ENCODE measurements around the gene TMEM214. TPM values are rescaled to one million over a fixed set of nuclear protein-coding genes. Genes with fewer than 3 reads are reported as not detected.
"Not testable (repeated sequence)": the region's sequence is repeated elsewhere in the genome, so short reads cannot be mapped to it uniquely, and the experiment has no call there.

TMEM214 gene
- total RNA-seq, 2 experiments from 2014 or later = 38.3 to 41.3 TPM

DNA sequence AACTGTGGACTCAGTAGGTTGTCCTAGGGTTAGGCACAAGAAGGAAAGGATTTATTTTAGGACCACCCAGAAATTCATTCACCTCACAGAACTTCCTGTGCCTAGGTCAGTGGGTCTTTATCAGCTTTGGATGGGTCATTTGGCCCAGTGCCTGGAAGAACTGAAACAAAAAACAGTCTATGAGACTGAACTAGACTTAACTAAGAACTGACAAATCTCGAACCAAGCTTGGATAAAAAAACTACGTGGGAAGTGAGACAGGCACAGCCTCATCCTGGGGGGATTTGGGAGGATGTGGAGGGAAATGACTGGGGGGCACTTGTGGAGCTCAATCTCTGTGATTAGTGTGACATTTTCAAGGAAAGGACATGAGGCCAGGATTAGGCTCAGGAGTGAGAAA is 41.0 kb downstream of the TMEM214 start:
- no peak for DNase-seq
- no peaks in the 10 kb centered on the region for H3K27me3 Mint-ChIP-seq (ENCODE audit: low read depth)
- H3K9me3 Mint-ChIP-seq = no peaks in the 10 kb centered on the region
- peak overlapping the region; percentile 59 for H3K27ac Mint-ChIP-seq
- intact Hi-C loops (cut with micrococcal nuclease) = loop anchor here (5.0 kb wide), 1 partner anchor 299 kb away; the partner anchor contains the start of genes EIF2B4 and SNX17
- no peak overlapping the region for H3K4me3 Mint-ChIP-seq
- H3K36me3 Mint-ChIP-seq (ENCODE audit: low read depth) = peaks cover 7% of the 10 kb centered on the region
- CTCF ChIA-PET = interaction anchor here (1.5 to 1.8 kb wide), 2 partner anchors 12 to 112 kb away, joined by 4 to 5 read pairs; no protein-coding TSS in a partner anchor
- peaks cover 62% of the 10 kb centered on the region for H3K4me1 Mint-ChIP-seq (ENCODE audit: low read depth)

DNA sequence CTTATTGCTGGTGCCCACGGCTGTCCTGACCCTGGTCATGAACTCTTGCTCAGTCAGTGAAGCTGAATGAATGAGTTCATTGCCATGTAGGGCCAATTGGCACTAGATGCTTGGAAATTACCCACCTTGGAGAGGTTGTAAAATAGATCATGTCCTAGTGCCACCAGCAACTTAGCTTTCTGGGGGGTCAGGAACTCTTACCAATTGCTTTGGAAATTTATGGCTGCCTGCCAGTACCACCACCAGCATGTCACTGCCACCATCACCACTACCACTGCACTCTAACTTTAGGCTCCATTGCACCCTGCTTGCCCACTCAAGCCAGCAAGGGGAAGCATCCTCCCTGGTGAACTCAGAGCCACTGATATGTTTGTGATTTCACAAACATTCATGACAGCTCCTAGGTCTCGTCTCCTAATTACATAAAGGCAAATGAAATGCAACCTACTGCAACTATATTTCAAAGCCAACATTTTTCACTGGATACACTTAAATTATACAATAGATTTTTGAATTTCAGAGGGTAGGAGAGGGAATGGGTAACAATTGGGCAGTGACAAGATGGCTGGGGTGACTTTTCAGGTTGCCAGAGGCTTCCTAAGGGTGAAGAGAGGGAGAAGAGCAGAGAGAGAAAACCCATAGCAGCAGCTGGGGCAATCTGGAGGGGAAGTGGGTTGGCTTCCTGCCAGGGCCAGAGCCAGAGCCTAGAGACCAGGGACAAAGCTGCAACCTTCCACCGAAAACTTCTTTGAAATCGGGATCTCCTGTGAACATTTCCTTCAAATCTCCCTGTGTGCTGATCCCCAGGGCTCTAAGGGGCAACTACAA is 42.2 kb downstream of the TMEM214 start:
- Mint-ChIP-seq H3K36me3 (ENCODE audit: low read depth) (peaks cover under 1% of the 10 kb centered on the region), H3K27me3 (ENCODE audit: low read depth) (no peaks in the 10 kb centered on the region), H3K4me1 (ENCODE audit: low read depth) (peaks cover 50% of the 10 kb centered on the region), H3K9me3 (no peaks in the 10 kb centered on the region), H3K4me3 (no peak overlapping the region), H3K27ac (peak overlapping the region; percentile 70)
- intact Hi-C loops (cut with micrococcal nuclease) = loop anchor here (5.0 kb wide), 1 partner anchor 297 kb away; the partner anchor contains the start of genes EIF2B4 and SNX17
- DNase-seq = peak; percentile 54
- CTCF ChIA-PET = interaction anchor here (1.8 kb wide), 1 partner anchor 10 kb away, joined by 5 read pairs; no protein-coding TSS in a partner anchor

DNA sequence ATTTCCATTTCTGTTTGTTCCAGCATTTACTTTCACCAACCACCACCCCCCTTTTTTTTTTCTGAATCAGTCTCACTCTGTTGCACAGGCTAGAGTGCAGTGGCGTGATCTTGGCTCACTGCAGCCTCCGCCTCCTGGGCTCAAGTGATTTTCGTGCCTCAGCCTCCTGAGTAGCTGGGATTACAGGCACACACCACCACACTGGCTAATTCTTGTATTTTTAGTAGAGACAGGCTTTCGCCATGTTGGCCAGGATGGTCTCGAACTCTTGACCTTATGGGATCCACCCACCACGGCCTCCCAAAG is 42.8 kb downstream of the TMEM214 start:
- H3K27me3 Mint-ChIP-seq (ENCODE audit: low read depth); intact Hi-C loops (cut with micrococcal nuclease); H3K4me3 Mint-ChIP-seq; H3K36me3 Mint-ChIP-seq (ENCODE audit: low read depth); H3K9me3 Mint-ChIP-seq; CTCF ChIA-PET: not testable (repeated sequence)
- H3K27ac Mint-ChIP-seq = peak overlapping the region; percentile 70
- H3K4me1 Mint-ChIP-seq (ENCODE audit: low read depth) = peaks cover 45% of the 10 kb centered on the region
- DNase-seq = peak; percentile 38

DNA sequence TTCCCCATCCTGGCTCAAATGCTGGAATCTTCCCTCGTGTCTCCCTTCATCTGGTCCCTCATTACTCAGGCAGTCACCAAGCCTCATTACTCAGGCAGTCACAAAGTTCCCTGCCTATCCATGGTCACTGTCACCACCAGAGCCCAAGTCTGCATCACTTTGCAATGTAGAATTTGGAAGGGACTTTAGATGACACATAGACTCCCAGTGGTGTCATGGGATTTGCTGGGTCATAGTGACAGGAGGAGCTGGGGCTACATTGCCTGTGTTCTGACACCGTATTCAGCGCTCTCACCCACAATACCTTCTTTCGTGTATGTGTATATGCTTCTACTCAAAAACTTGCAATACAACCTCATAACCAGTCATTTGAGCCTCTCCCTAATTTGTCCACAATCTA is 43.6 kb downstream of the TMEM214 start:
- Mint-ChIP-seq H3K27ac (no peak overlapping the region), H3K27me3 (ENCODE audit: low read depth) (no peaks in the 10 kb centered on the region), H3K9me3 (no peaks in the 10 kb centered on the region), H3K36me3 (ENCODE audit: low read depth) (no peaks in the 10 kb centered on the region), H3K4me3 (no peak overlapping the region), H3K4me1 (ENCODE audit: low read depth) (peaks cover 47% of the 10 kb centered on the region)
- CTCF ChIA-PET = interaction anchor here (0.5 kb wide), 1 partner anchor 116 kb away, joined by 3 read pairs; no protein-coding TSS in a partner anchor
- intact Hi-C loops (cut with micrococcal nuclease) = no loop called here
- no peak for DNase-seq

DNA sequence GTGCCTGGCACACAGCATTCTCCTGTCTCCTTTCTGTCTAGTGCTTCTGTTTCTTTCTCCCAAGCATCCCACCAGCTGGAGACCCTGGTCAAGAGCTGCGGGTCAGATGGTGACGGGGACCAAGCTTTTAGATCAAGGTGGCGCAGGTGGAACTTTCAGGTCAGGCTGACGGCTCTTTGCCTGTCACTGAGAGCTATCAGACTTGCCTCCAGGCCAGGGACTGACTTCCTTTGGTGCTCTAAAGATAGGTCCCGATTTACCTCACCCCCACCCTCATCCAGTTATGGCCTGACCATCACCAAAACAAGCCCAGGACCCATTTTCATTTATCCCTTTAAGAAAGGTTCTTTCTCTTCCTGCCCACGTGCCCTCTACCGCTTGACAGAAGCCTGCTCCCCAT is 44.5 kb downstream of the TMEM214 start:
- CTCF ChIA-PET = no interaction called here
- no peak for DNase-seq
- no peaks in the 10 kb centered on the region for H3K9me3 Mint-ChIP-seq
- H3K27ac Mint-ChIP-seq = no peak overlapping the region
- peaks cover 49% of the 10 kb centered on the region for H3K4me1 Mint-ChIP-seq (ENCODE audit: low read depth)
- H3K36me3 Mint-ChIP-seq (ENCODE audit: low read depth) = no peaks in the 10 kb centered on the region
- H3K27me3 Mint-ChIP-seq (ENCODE audit: low read depth) = no peaks in the 10 kb centered on the region
- intact Hi-C loops (cut with micrococcal nuclease) = no loop called here
- no peak overlapping the region for H3K4me3 Mint-ChIP-seq

DNA sequence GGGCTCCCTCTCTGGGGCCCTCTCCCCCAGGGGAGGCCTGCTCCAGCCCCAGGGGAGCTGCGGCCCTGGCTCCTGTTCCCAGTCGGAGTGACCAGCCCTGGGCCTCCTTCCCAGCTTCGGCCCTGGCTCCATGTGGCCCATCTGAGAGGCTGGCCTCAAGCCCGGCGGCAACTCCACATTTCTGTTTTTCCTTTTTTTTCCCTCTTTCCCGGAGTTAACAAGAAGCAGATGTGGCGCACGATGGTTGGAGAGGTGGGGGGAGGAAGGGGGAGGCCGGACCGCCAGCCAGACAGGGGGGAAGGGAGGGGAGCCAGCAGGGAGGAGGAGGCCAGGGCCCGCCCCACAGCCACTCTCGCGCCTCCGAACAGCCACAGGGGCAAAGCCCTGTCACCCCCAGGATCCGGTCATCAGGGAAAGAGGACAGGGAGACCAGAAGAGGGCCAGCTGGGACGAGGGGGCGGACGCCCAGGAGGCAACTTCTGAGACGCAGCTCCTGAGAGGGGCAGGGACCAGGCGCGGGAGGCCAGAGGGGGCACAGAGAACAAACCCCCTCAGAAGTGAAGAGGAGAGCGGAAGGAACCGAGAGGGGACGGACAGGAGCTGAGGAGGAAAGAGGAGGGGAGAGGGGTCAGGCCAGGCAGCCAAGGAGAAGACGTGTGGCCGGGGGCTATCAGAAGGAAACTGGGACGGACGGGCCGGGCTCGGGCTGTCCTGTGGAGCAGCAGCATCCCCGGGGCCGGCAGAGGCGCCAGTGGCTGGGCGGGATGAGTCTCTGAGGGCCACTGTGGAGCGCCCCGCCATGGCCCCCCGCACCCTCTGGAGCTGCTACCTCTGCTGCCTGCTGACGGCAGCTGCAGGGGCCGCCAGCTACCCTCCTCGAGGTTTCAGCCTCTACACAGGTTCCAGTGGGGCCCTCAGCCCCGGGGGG is 45.8 kb downstream of the TMEM214 start, which contains the start of gene EMILIN1:
Gene EMILIN1 (plus strand): TSS at position 349 of the 928 bp plus-strand sequence. CDS start 451 bp downstream, at position 800.
- H3K36me3 Mint-ChIP-seq (ENCODE audit: low read depth) = no peaks in the 10 kb centered on the region
- DNase-seq = no peak
- no peaks in the 10 kb centered on the region for H3K9me3 Mint-ChIP-seq
- H3K27ac Mint-ChIP-seq = peak within 1 kb of the TSS; percentile 15
- H3K4me1 Mint-ChIP-seq (ENCODE audit: low read depth) = peaks cover 39% of the 10 kb centered on the region
- intact Hi-C loops (cut with micrococcal nuclease) = no loop called here
- no peak within 1 kb of the TSS for H3K4me3 Mint-ChIP-seq
- CTCF ChIA-PET = interaction anchor here (1.2 kb wide), 1 partner anchor 55 kb away, joined by 3 read pairs; no protein-coding TSS in a partner anchor
- H3K27me3 Mint-ChIP-seq (ENCODE audit: low read depth) = no peaks in the 10 kb centered on the region

DNA sequence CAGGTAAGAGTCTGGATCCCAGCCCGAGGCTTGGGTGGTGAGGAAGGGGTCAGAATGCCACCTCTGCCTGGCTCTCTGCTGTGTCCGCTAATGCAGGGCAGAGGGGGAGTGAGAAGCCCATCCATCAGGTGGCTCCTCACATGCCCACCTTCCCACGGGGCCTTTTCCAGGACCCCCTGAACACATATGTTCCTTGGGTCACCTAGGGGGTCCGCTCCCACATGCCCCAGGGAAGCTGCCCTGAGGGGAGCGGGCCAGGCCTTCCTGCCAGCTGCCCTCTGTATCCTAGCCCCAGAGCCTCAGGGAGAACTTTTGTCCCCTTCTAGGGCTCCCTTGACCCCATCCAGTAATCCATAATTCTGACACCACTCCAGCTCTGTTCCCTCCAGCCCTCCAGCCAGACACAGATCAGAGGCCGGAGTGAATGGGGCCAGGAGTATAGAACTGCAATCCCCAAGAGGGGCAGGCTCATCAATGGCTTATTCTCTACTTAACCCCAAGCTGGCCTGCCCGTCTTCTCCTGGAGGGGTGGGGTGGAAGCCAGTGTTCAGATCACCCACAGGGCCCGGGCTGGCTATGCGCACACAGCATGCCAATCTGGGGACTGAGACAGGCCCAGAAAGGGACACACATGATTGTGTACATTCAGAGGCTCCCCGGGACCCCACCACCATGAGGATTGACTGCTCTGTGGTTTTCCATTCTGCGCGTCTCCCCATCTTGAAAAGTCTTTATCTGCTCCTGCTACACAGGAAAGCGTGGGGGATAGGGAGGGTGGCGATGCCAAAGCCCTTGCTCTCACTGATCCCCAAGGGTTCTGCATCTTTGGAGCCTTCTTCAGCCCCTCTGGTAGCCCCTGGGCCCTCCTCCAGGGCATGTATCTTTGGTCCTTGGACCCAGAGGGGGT is 46.7 kb downstream of the TMEM214 start:
- Mint-ChIP-seq H3K9me3 (no peaks in the 10 kb centered on the region), H3K4me3 (no peak overlapping the region), H3K27me3 (ENCODE audit: low read depth) (no peaks in the 10 kb centered on the region), H3K36me3 (ENCODE audit: low read depth) (no peaks in the 10 kb centered on the region), H3K4me1 (ENCODE audit: low read depth) (peaks cover 32% of the 10 kb centered on the region), H3K27ac (no peak overlapping the region)
- no peak for DNase-seq
- CTCF ChIA-PET = interaction anchor here (1.2 kb wide), 1 partner anchor 54 kb away, joined by 3 read pairs; no protein-coding TSS in a partner anchor
- intact Hi-C loops (cut with micrococcal nuclease) = no loop called here

DNA sequence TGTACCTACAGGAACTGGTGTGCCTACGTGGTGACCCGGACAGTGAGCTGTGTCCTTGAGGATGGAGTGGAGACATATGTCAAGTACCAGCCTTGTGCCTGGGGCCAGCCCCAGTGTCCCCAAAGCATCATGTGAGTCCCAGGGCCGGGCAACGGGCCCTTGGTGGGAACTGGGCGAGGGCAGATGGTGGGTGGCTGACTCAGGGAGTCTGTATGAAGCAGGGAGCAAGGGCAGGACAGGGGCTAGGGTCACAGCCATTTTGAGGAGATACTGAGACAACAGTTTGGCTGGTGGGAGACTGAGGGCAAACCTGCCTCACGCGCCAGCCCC is 47.3 kb downstream of the TMEM214 start:
- Mint-ChIP-seq H3K4me3 (no peak overlapping the region), H3K27me3 (ENCODE audit: low read depth) (no peaks in the 10 kb centered on the region), H3K4me1 (ENCODE audit: low read depth) (peaks cover 25% of the 10 kb centered on the region), H3K36me3 (ENCODE audit: low read depth) (peaks cover under 1% of the 10 kb centered on the region), H3K27ac (no peak overlapping the region), H3K9me3 (no peaks in the 10 kb centered on the region)
- DNase-seq = no peak
- CTCF ChIA-PET = no interaction called here
- intact Hi-C loops (cut with micrococcal nuclease) = no loop called here

DNA sequence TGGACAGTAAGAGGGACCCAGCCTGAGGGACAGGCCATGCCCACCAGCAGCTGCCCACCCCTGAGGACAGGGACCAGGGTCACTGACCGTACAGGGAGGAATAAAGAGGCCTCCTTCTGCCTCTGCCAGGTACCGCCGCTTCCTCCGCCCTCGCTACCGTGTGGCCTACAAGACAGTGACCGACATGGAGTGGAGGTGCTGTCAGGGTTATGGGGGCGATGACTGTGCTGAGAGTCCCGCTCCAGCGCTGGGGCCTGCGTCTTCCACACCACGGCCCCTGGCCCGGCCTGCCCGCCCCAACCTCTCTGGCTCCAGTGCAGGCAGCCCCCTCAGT is 47.8 kb downstream of the TMEM214 start:
- Mint-ChIP-seq H3K36me3 (ENCODE audit: low read depth) (peaks cover 2% of the 10 kb centered on the region), H3K27me3 (ENCODE audit: low read depth) (no peaks in the 10 kb centered on the region), H3K4me3 (peak overlapping the region; percentile 65), H3K4me1 (ENCODE audit: low read depth) (peaks cover 25% of the 10 kb centered on the region), H3K27ac (peak overlapping the region; percentile 91), H3K9me3 (no peaks in the 10 kb centered on the region)
- intact Hi-C loops (cut with micrococcal nuclease) = no loop called here
- CTCF ChIA-PET = interaction anchor here (0.9 to 1.0 kb wide), 2 partner anchors 8 to 119 kb away, joined by 3 to 5 read pairs; no protein-coding TSS in a partner anchor
- DNase-seq = no peak

DNA sequence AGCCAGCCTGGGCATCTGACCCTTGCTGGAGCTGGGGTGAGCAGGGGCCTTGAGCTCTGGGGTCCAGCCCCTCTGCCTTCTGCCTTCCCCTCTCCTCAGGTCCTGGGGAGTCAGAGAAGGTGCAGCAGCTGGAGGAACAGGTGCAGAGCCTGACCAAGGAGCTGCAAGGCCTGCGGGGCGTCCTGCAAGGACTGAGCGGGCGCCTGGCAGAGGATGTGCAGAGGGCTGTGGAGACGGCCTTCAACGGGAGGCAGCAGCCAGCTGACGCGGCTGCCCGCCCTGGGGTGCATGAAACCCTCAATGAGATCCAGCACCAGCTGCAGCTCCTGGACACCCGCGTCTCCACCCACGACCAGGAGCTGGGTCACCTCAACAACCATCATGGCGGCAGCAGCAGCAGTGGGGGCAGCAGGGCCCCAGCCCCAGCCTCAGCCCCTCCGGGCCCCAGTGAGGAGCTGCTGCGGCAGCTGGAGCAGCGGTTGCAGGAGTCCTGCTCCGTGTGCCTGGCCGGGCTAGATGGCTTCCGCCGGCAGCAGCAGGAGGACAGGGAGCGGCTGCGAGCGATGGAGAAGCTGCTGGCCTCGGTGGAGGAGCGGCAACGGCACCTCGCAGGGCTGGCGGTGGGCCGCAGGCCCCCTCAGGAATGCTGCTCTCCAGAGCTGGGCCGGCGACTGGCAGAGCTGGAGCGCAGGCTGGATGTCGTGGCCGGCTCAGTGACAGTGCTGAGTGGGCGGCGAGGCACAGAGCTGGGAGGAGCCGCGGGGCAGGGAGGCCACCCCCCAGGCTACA is 49.4 kb downstream of the TMEM214 start:
- no peak overlapping the region for H3K4me3 Mint-ChIP-seq
- intact Hi-C loops (cut with micrococcal nuclease) = loop anchor here (1.0 kb wide), 5 partner anchors 11 to 130 kb away; partner anchors contain the start of genes AGBL5, ATRAID, MAPRE3 and OST4

More for the DNA sequence above, 49.4 kb downstream of the TMEM214 start:
- CTCF ChIA-PET = interaction anchor here (0.7 to 3.1 kb wide), 5 partner anchors 11 to 54 kb away, joined by 3 to 13 read pairs (median 4); partner anchors contain the start of genes AGBL5 and OST4
- Mint-ChIP-seq H3K9me3 (no peaks in the 10 kb centered on the region), H3K27me3 (ENCODE audit: low read depth) (no peaks in the 10 kb centered on the region), H3K36me3 (ENCODE audit: low read depth) (peaks cover 2% of the 10 kb centered on the region), H3K27ac (no peak overlapping the region), H3K4me1 (ENCODE audit: low read depth) (peaks cover 21% of the 10 kb centered on the region)
- no peak for DNase-seq
